ENCODE measurements around the gene SMARCD3. TPM values are rescaled to one million over a fixed set of nuclear protein-coding genes. Genes with fewer than 3 reads are reported as not detected.

Gene SMARCD3
- total and polyA plus RNA-seq, 12 donors: 77.7 to 175 (median 97.6) TPM

DNA sequence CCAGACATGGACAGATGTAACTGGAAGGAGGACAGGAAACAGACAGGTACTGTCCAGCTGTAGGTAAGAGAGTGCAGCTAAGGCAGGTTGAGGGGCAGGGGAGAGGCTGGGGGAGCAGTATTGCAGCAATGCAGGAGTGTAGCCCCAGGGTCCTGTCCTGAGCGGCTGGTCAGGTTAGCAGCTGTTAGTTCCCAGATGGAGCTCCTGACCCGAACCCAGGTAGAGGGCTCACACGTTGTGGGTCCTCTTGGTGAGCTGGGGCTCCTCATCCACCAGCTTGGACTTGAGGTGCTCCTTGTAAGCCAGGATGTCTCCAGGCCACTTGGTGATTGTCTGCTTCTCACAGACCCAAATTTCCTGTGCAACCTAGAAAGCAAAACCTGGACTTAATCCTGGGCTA lies 34.7 kb downstream of the SMARCD3 start:
- TF ChIP-seq, protein P1, sequence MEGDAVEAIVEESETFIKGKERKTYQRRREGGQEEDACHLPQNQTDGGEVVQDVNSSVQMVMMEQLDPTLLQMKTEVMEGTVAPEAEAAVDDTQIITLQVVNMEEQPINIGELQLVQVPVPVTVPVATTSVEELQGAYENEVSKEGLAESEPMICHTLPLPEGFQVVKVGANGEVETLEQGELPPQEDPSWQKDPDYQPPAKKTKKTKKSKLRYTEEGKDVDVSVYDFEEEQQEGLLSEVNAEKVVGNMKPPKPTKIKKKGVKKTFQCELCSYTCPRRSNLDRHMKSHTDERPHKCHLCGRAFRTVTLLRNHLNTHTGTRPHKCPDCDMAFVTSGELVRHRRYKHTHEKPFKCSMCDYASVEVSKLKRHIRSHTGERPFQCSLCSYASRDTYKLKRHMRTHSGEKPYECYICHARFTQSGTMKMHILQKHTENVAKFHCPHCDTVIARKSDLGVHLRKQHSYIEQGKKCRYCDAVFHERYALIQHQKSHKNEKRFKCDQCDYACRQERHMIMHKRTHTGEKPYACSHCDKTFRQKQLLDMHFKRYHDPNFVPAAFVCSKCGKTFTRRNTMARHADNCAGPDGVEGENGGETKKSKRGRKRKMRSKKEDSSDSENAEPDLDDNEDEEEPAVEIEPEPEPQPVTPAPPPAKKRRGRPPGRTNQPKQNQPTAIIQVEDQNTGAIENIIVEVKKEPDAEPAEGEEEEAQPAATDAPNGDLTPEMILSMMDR (IDR thresholded peaks at IDR 0.05): no peak
- no peak overlapping the region for H3K27ac ChIP-seq
- peaks cover 0 to 72% (median 45%) of the 10 kb centered on the region in 9 donors for H3K36me3 ChIP-seq
- no peaks in the 10 kb centered on the region for H3K27me3 ChIP-seq
- no peaks in the 10 kb centered on the region for H3K4me1 ChIP-seq
- DNase-seq: no peak
- WGBS, 2 donors: 82 to 86% methylated on average over 3 of the region's 3 CpGs
- ATAC-seq: no peak
- H3K9me3 ChIP-seq: no peaks in the 10 kb centered on the region
- intact Hi-C loops (cut with DNase I): no loop called here
- no peak overlapping the region for H3K4me3 ChIP-seq

DNA sequence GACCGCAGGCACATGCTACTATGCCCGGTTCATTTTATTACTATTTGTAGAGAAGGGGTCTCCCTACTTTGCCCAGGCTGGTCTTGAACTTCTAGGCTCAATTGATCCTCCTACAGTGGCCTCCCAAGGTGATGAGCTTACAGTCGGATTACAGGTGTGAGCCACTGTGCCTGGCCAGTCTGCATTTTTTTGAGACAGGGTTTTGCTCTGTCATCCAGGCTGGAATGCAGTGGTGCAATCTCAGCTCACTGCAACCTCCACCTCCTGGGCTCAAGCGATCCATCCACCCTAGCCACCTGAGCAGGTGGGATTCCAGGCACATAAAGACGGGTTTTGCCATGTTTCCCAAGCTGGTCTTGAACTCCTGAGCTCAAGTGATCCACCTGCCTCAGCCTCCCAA lies 35.9 kb downstream of the SMARCD3 start:
- no peaks in the 10 kb centered on the region for H3K9me3 ChIP-seq

DNA sequence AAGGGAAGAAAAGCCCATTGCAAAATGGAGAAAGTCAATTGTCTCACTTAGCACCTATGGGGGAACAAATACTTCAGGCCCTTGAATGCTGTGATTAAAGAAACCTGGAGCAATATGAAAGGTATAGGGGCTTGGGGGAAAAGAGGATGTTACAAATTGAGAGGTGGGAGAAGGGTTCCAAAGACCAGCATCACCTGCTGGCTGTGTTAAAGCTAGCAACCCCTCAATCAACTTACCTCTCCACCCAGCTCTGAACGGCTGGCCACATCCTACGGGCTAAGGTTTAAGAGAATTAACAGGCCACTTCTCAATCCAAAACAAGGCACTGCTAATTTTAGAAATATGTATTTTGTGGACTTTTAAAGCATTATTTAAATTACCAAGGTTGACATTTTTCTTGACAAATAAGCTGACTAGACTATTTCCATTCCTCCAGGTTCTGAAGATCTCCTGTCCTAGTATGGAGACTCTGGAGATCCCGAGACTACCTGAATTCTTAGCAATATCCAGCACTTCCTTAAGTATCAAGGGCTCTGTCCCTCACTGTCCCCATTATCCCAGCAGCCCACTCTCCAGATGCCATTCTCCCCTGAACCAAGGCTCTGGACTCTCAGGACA lies 37.2 kb downstream of the SMARCD3 start:
- intact Hi-C loops (cut with DNase I): no loop called here
- H3K36me3 ChIP-seq: peaks cover 0 to 47% (median 21%) of the 10 kb centered on the region in 9 donors

More for the DNA sequence above, 35.9 kb downstream of the SMARCD3 start:
- H3K4me1 ChIP-seq: no peaks in the 10 kb centered on the region
- WGBS, 2 donors: 81 to 87% methylated on average over 5 of the region's 5 CpGs
- ATAC-seq (no peak), DNase-seq (no peak)
- TF ChIP-seq, protein P1 (IDR thresholded peaks at IDR 0.05): no peak
- peaks cover 0 to 60% (median 33%) of the 10 kb centered on the region in 9 donors for H3K36me3 ChIP-seq
- H3K27me3 ChIP-seq: no peaks in the 10 kb centered on the region
- no peak overlapping the region for H3K4me3 ChIP-seq
- intact Hi-C loops (cut with DNase I): no loop called here
- H3K27ac ChIP-seq: no peak overlapping the region

DNA sequence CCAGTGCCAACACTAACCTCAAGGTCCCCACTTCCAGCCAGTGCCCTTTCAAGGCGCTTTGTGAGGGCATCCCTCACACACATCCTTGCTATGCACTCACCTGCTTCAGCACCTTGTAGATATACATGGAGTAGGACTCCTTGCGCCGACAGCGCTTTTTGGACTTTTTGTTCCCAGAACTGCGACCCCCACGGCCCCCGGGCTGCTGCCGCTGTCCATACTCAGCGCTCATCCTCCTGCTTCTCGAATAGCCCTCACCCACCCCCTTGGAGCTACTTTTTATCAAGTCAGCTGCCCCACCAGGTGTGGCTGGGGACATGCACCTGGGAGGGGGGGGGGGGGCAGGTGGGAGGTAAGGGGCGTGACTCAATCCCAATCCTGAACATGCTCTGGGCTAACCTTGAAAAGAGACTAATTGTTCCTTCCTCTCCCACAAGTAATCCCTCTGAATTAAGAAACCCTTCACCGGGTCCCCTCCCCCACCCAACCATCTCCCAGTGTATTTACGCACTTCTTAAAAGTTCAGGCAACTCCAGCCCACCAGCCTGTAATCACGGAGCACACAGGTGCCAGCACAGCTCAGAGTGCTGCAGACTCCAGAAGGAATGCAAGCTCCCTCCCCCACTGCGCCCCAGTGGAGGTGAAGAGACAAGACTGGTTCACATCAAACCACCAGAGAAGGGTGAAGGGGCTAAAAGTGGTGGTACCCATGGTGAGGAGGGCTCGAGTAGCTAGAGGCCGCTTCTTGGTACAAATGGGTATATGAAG lies 38.2 kb downstream of the SMARCD3 start, which contains the start of gene H2BK1:
TSS of gene H2BK1 (minus strand) at position 402 of the 768 bp plus-strand sequence. CDS start at position 232, 170 bp downstream.
- intact Hi-C loops (cut with DNase I): no loop called here
- no peak within 1 kb of the TSS for H3K4me3 ChIP-seq
- peaks cover 0 to 7% (median 2%) of the 10 kb centered on the region in 7 donors for H3K27me3 ChIP-seq
- ATAC-seq (no peak), DNase-seq (no peak)
- no peaks in the 10 kb centered on the region for H3K9me3 ChIP-seq
- H3K27ac ChIP-seq: no peak within 1 kb of the TSS
- 83 to 87% methylated on average over 17 of the region's 17 CpGs for WGBS, 2 donors
- peaks cover 0 to 37% (median 11%) of the 10 kb centered on the region in 9 donors for H3K36me3 ChIP-seq
- TF ChIP-seq, protein P1 (IDR thresholded peaks at IDR 0.05): no peak
- H3K4me1 ChIP-seq: no peaks in the 10 kb centered on the region

More for the DNA sequence above, 37.2 kb downstream of the SMARCD3 start:
- DNase-seq (no peak), ATAC-seq (no peak)
- H3K9me3 ChIP-seq: no peaks in the 10 kb centered on the region
- H3K4me1 ChIP-seq: no peaks in the 10 kb centered on the region
- H3K27me3 ChIP-seq: peaks cover 0 to 2% (median 0%) of the 10 kb centered on the region in 7 donors
- TF ChIP-seq, protein P1 (IDR thresholded peaks at IDR 0.05): no peak
- H3K27ac ChIP-seq: no peak overlapping the region
- no peak overlapping the region for H3K4me3 ChIP-seq
- WGBS, 2 donors: 76 to 89% methylated on average over 3 of the region's 3 CpGs

All from heart right ventricle (tissue), 16 donors.